HepG2 (cell line): Measurements from ENCODE around the gene HPD. TPM values are rescaled to one million over a fixed set of nuclear protein-coding genes. Genes with fewer than 3 reads are reported as not detected.

ENCODE experiments used
- ATAC-seq: fragments of 200-7000 bp; cut with Tn5 transposase; 3 replicates; pipeline ENCODE4 v1.9.1; 2020; ENCODE audit warnings: mild to moderate bottlenecking, moderate library complexity
- BruUV-seq: library from RNA; stranded (reverse); fragments of 400-500 nt; replicated peaks from 2 replicates; lab custom pipeline; 2021; lab: Mats Ljungman, UMichigan
- CTCF ChIA-PET: fragments of 300-600 bp; formaldehyde crosslinking; extraction: SDS; loops from one replicate; lab custom pipeline; 2021; ENCODE audit warnings: low total read pairs, inconsistent platforms, low intra/inter-chr PET ratio; lab: Yijun Ruan, JAX
- POLR2A ChIA-PET: fragments of 350-600 bp; sonication (Branson Sonifier 250); formaldehyde crosslinking; loops from one replicate; lab custom pipeline; 2020; ENCODE audit warnings: antibody characterized with exemption, inconsistent platforms; lab: Yijun Ruan, JAX
- DNase-seq: peaks from one replicate; pipeline ENCODE4 v3.0.0-alpha.2; 2015; ENCODE audit warnings: low spot score
- FAIRE-seq: peaks from 3 replicates; lab custom pipeline; 2011; peaks lifted over from hg19 to GRCh38; lab: Jason Lieb, UNC
- H2AFZ ChIP-seq: one replicate; pipeline ENCODE4 v1.6.1; 2011; ENCODE audit warnings: low read length, inconsistent platforms
- H3K27ac ChIP-seq: fragments of 300-600 bp; 3 replicates; pipeline ENCODE4 v1.8.0; 2011; ENCODE audit warnings: mixed run types, mild to moderate bottlenecking, mixed read lengths, low read length, inconsistent platforms; ENCODE audit not compliant: insufficient read depth; ENCODE audit errors: extremely low read length
- H3K27me3 ChIP-seq, 2 experiments: fragments of 200-600 bp in 1 of 2; 2 replicates in 1 of 2; 3 replicates in 1 of 2; pipeline versions ENCODE4 v1.6.0 to v1.8.0; 2011; ENCODE audit warnings: low read length in 2 of 2, mild to moderate bottlenecking in 2 of 2, moderate library complexity in 2 of 2, inconsistent platforms in 1 of 2; ENCODE audit not compliant: insufficient read depth in 2 of 2, control insufficient read depth in 1 of 2
- H3K36me3 ChIP-seq, 2 experiments: fragments of 200-600 bp in 1 of 2; replicated peaks in 1 of 2; 2 replicates in 1 of 2; 3 replicates in 1 of 2; pipeline versions ENCODE4 v1.5.1 to v1.8.0; 2011; ENCODE audit warnings: low read length in 2 of 2, inconsistent platforms in 1 of 2; ENCODE audit not compliant: insufficient read depth in 2 of 2, control insufficient read depth in 1 of 2
- H3K4me1 ChIP-seq: 2 replicates; pipeline ENCODE4 v1.5.1; 2012; ENCODE audit warnings: low read length, inconsistent platforms; ENCODE audit not compliant: insufficient read depth
- H3K4me2 ChIP-seq: 2 replicates; pipeline ENCODE4 v1.6.0; 2011; ENCODE audit warnings: low read depth, low read length, inconsistent platforms
- H3K4me3 ChIP-seq, 3 experiments: fragments of 200-600 bp in 1 of 3; sonication (generic), shearing (Covaris generic) in 1 of 3; replicated peaks in 1 of 3; 2 replicates each; pipeline ENCODE4 v1.5.1; 2011 to 2016; ENCODE audit warnings: low read length in 3 of 3, inconsistent platforms in 2 of 3, low read depth in 2 of 3, mild to moderate bottlenecking in 2 of 3, control low read depth in 1 of 3, mixed read lengths in 1 of 3; ENCODE audit not compliant: insufficient read depth in 1 of 3
- H3K79me2 ChIP-seq: one replicate; pipeline ENCODE4 v1.6.1; 2011; ENCODE audit warnings: low read length, inconsistent platforms; ENCODE audit not compliant: insufficient read depth
- H3K9ac ChIP-seq: 2 replicates; pipeline ENCODE4 v1.6.0; 2011; ENCODE audit warnings: mild to moderate bottlenecking, low read depth, low read length, inconsistent platforms; ENCODE audit not compliant: insufficient read depth
- H3K9me3 ChIP-seq: 2 replicates; pipeline ENCODE4 v1.5.1; 2012; ENCODE audit warnings: mild to moderate bottlenecking, low read length
- H4K20me1 ChIP-seq: 2 replicates; pipeline ENCODE4 v1.6.0; 2011; ENCODE audit warnings: inconsistent platforms, mild to moderate bottlenecking, low read length, moderate library complexity; ENCODE audit not compliant: insufficient read depth
- ATF7 ChIP-seq, 2 experiments: fragments of 450-650 bp in 1 of 2; sonication (generic) in 1 of 2; formaldehyde crosslinking in 1 of 2; IDR thresholded peaks; 2 replicates each; pipeline versions ENCODE4 v1.4.0 to v1.6.1; 2016 to 2020; ENCODE audit warnings: antibody characterized with exemption in 1 of 2, mild to moderate bottlenecking in 1 of 2, missing genetic modification reagents in 1 of 2
- DPF2 ChIP-seq: sonication (generic); formaldehyde crosslinking; IDR thresholded peaks from 2 replicates; pipeline ENCODE4 v1.4.0; 2020; ENCODE audit warnings: mild to moderate bottlenecking, low read depth, missing genetic modification reagents, borderline replicate concordance
- ESRRA ChIP-seq: sonication (generic); formaldehyde crosslinking; IDR thresholded peaks from 2 replicates; pipeline ENCODE4 v1.5.1; 2020; ENCODE audit warnings: mild to moderate bottlenecking, low read depth, missing genetic modification reagents
- JDP2 ChIP-seq: sonication (generic); formaldehyde crosslinking; IDR thresholded peaks from 2 replicates; pipeline ENCODE4 v1.8.1; 2022; ENCODE audit warnings: missing genetic modification reagents, borderline replicate concordance
- STAG1 ChIP-seq: sonication (generic); formaldehyde crosslinking; IDR thresholded peaks from 2 replicates; pipeline ENCODE4 v1.4.0; 2020; ENCODE audit warnings: missing genetic modification reagents
- ZNF30 ChIP-seq: sonication (generic); formaldehyde crosslinking; IDR thresholded peaks from 2 replicates; pipeline ENCODE4 v1.5.0; 2020; ENCODE audit warnings: mild to moderate bottlenecking, missing genetic modification reagents
- ZSCAN25 ChIP-seq: sonication (generic); formaldehyde crosslinking; IDR thresholded peaks from 2 replicates; pipeline ENCODE4 v1.8.0; 2022; ENCODE audit warnings: mild to moderate bottlenecking, missing genetic modification reagents
- WGBS: methylation state at CpG from one replicate; pipeline ENCODE4 v1.1.6; 2017; ENCODE audit warnings: low lambda C conversion rate; 5-methylcytosine and 5-hydroxymethylcytosine counted together
- in situ Hi-C: cut with HindIII; loops from 2 replicates; pipeline ENCODE4 v1.10.0; 2017; ENCODE audit warnings: low pct_unique_long_range_greater_than_20kb; ENCODE audit not compliant: extremely low pct_ligation_motif_present
- intact Hi-C: fragments of 100-400 bp; cut with micrococcal nuclease; formaldehyde crosslinking; loops from one replicate; pipeline ENCODE4 v1.10.0; 2022; ENCODE audit not compliant: unreplicated experiment
- polyA plus RNA-seq, 8 experiments: library from polyadenylated mRNA; depleted of rRNA in 3 of 8; stranded (reverse) in 7 of 8; unstranded in 1 of 8; fragments of >200 nt; fragmentation: Illumina TruSeq in 4 of 8; extraction: Trizol in 4 of 8; gene quantifications; 2 replicates each; pipeline versions ENCODE4 v1.2.1 to v1.2.3, GENCODE V29; 2011 to 2016; ENCODE audit warnings: low read depth in 4 of 8, missing spikeins in 1 of 8, mixed read lengths in 1 of 8; ENCODE audit not compliant: insufficient read depth in 1 of 8
- total RNA-seq, 5 experiments: library from RNA; depleted of rRNA; stranded (reverse); fragments of >200 nt; fragmentation: Illumina TruSeq; extraction: Trizol; gene quantifications; 2 replicates each; pipeline ENCODE4 v1.2.3, GENCODE V29; 2016; ENCODE audit warnings: low read depth in 1 of 5
- TF ChIP-seq, protein P1 (sequence below): sonication (generic); formaldehyde crosslinking; IDR thresholded peaks from 2 replicates; pipeline ENCODE4 v1.5.0; 2020; ENCODE audit warnings: mild to moderate bottlenecking, missing genetic modification reagents, moderate library complexity
- TF ChIP-seq, protein P2 (sequence below): IDR thresholded peaks from 2 replicates; pipeline ENCODE4 v1.4.0; 2020; ENCODE audit warnings: mild to moderate bottlenecking, missing genetic modification reagents

HPD gene
- total and polyA plus RNA-seq, 2 of the 13 experiments (the other 11 are each of a cell fraction or from before 2014, with no cell fraction given): 120 to 195 TPM

DNA sequence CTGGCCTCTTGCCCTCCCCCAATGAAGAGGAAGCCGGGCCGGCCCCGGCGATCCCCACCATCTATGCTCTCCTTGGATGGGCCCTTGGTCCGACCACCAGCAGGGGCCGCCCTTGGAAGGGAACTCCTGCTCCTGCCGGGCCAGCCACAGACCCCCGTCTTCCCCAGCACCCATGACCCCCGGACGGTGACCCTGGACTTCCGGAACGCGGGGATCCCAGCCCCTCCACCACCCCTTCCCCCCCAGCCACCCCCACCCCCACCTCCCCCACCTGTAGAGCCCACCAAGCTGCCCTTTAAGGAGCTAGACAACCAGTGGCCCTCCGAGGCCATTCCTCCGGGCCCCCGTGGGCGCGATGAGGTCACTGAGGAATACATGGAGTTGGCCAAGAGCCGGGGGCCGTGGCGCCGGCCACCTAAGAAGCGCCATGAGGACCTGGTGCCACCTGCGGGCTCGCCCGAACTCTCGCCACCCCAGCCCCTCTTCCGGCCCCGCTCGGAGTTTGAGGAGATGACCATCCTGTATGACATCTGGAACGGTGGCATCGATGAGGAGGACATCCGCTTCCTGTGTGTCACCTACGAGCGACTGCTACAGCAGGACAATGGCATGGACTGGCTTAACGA lies 35.4 kb downstream of the HPD start:
- 95% methylated on average over 23 of the region's 36 CpGs for WGBS
- Histone ChIP-seq H3K4me2 (no peak overlapping the region), H3K9me3 (no peaks in the 10 kb centered on the region), H3K27ac (no peak overlapping the region), H4K20me1 (no peaks in the 10 kb centered on the region), H3K36me3 (peaks cover 23 to 42% of the 10 kb centered on the region in 2 experiments), H3K79me2 (no peaks in the 10 kb centered on the region), H3K4me1 (no peaks in the 10 kb centered on the region), H2AFZ (no peak overlapping the region), H3K4me3 (no peak overlapping the region), H3K9ac (no peak overlapping the region), H3K27me3 (no peaks in the 10 kb centered on the region)
- in situ Hi-C loops (no loop called here), intact Hi-C loops (no loop called here)
- no TSS peak for BruUV-seq
- TF ChIP-seq JDP2 (CRISPR knock-in tag): no peak
- no peak for TF ChIP-seq DPF2 (CRISPR knock-in tag)
- no peak for TF ChIP-seq ATF7 (IDR thresholded peaks at IDR 0.05)
- TF ChIP-seq ATF7 (CRISPR knock-in tag; IDR thresholded peaks at IDR 0.05): no peak
- no peak for TF ChIP-seq ESRRA (CRISPR knock-in tag)
- TF ChIP-seq, protein P1, sequence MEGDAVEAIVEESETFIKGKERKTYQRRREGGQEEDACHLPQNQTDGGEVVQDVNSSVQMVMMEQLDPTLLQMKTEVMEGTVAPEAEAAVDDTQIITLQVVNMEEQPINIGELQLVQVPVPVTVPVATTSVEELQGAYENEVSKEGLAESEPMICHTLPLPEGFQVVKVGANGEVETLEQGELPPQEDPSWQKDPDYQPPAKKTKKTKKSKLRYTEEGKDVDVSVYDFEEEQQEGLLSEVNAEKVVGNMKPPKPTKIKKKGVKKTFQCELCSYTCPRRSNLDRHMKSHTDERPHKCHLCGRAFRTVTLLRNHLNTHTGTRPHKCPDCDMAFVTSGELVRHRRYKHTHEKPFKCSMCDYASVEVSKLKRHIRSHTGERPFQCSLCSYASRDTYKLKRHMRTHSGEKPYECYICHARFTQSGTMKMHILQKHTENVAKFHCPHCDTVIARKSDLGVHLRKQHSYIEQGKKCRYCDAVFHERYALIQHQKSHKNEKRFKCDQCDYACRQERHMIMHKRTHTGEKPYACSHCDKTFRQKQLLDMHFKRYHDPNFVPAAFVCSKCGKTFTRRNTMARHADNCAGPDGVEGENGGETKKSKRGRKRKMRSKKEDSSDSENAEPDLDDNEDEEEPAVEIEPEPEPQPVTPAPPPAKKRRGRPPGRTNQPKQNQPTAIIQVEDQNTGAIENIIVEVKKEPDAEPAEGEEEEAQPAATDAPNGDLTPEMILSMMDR (CRISPR knock-in tag): peak; percentile 54
- TF ChIP-seq, protein P2, sequence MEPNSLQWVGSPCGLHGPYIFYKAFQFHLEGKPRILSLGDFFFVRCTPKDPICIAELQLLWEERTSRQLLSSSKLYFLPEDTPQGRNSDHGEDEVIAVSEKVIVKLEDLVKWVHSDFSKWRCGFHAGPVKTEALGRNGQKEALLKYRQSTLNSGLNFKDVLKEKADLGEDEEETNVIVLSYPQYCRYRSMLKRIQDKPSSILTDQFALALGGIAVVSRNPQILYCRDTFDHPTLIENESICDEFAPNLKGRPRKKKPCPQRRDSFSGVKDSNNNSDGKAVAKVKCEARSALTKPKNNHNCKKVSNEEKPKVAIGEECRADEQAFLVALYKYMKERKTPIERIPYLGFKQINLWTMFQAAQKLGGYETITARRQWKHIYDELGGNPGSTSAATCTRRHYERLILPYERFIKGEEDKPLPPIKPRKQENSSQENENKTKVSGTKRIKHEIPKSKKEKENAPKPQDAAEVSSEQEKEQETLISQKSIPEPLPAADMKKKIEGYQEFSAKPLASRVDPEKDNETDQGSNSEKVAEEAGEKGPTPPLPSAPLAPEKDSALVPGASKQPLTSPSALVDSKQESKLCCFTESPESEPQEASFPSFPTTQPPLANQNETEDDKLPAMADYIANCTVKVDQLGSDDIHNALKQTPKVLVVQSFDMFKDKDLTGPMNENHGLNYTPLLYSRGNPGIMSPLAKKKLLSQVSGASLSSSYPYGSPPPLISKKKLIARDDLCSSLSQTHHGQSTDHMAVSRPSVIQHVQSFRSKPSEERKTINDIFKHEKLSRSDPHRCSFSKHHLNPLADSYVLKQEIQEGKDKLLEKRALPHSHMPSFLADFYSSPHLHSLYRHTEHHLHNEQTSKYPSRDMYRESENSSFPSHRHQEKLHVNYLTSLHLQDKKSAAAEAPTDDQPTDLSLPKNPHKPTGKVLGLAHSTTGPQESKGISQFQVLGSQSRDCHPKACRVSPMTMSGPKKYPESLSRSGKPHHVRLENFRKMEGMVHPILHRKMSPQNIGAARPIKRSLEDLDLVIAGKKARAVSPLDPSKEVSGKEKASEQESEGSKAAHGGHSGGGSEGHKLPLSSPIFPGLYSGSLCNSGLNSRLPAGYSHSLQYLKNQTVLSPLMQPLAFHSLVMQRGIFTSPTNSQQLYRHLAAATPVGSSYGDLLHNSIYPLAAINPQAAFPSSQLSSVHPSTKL (CRISPR knock-in tag): no peak
- peak; percentile 61 for TF ChIP-seq STAG1 (CRISPR knock-in tag)
- no peak for TF ChIP-seq ZSCAN25 (CRISPR knock-in tag)
- TF ChIP-seq ZNF30: no peak
- CTCF ChIA-PET: interaction anchor here (1.2 kb wide), 1 partner anchor 65 kb away, joined by 6 read pairs; the partner anchor contains the start of gene PSMD9
- ATAC-seq: peak; percentile 61
- POLR2A ChIA-PET: interaction anchor here (1.2 kb wide), 1 partner anchor 29 kb away, joined by 4 read pairs; no protein-coding TSS in a partner anchor
- FAIRE-seq: no peak
- no peak for DNase-seq
